Mucosa of descending colon (tissue), 3 donors: Measurements from ENCODE around the gene LURAP1L. TPM values are rescaled to one million over a fixed set of nuclear protein-coding genes. Genes with fewer than 3 reads are reported as not detected.

Experiments
- ATAC-seq: fragments of 200-7000 bp; cut with Tn5 transposase; one replicate; pipeline ENCODE4 v1.9.1; 2020; ENCODE audit warnings: mild to moderate bottlenecking, moderate library complexity
- DNase-seq, 3 donors: peaks; one replicate each; pipeline ENCODE4 v3.0.0-alpha.2; 2020
- H3K36me3 ChIP-seq: fragments of 200-600 bp; one replicate; pipeline ENCODE4 v1.8.0; 2021; ENCODE audit warnings: low read depth, mild to moderate bottlenecking
- H3K4me1 ChIP-seq: fragments of 200-600 bp; one replicate; pipeline ENCODE4 v1.8.0; 2021; ENCODE audit warnings: low read depth, mild to moderate bottlenecking
- H3K4me3 ChIP-seq: fragments of 200-600 bp; one replicate; pipeline ENCODE4 v1.8.0; 2021; ENCODE audit warnings: mild to moderate bottlenecking
- H3K9me3 ChIP-seq: fragments of 200-600 bp; one replicate; pipeline ENCODE4 v1.8.0; 2021; ENCODE audit warnings: mild to moderate bottlenecking
- CTCF ChIP-seq: fragments of 200-600 bp; IDR thresholded peaks from one replicate; pipeline ENCODE4 v1.8.0; 2022; ENCODE audit warnings: antibody characterized with exemption, mild to moderate bottlenecking
- intact Hi-C, 2 donors: fragments of 100-400 bp; cut with DNase I in 1 of 2; cut with micrococcal nuclease in 1 of 2; formaldehyde crosslinking; loops; one replicate each; pipeline versions ENCODE4 v1.11.0 to v1.11.1; 2022; cut with DNase I, micrococcal nuclease
- total RNA-seq, 3 donors: library from RNA; stranded (reverse); fragmentation: NEBNext Ultra II Directional in 2 of 3; extraction: Animal tissue kit (Norgen Biotek cat#: 25700) in 2 of 3; gene quantifications; one replicate each; pipeline versions ENCODE4 v1.2.1 to v1.2.4, GENCODE V29; 2021 to 2023
- donor health status: DM: no; HTN: no; CAD: no; lungs with moderate emphysema.
- donor health status: DM: no; HTN: no; CAD: no.
- donor health status: DM: no; HTN: yes; CAD: no.

Gene LURAP1L
- total RNA-seq, 3 donors from 2014 or later, result 22.3 to 31.8 (median 31.0) TPM

- ATAC-seq (no peak), DNase-seq (no peak)
- intact Hi-C loops, result no loop called here
Observed at GRCh38 chr9:12833701-12834100, 58.9 kb downstream of the LURAP1L start.

GRCh38 chr9:12838546-12838945 lies 63.7 kb downstream of the LURAP1L start:
- no peak for ATAC-seq
- intact Hi-C loops, result no loop called here
- DNase-seq, result no peak
- Histone ChIP-seq H3K36me3 (no peaks in the 10 kb centered on the region), H3K4me1 (no peaks in the 10 kb centered on the region), H3K4me3 (no peak overlapping the region), H3K9me3 (no peaks in the 10 kb centered on the region)
- no peak for TF ChIP-seq CTCF

More at GRCh38 chr9:12833701-12834100, 58.9 kb downstream of the LURAP1L start:
- TF ChIP-seq CTCF, result no peak
- H3K36me3 ChIP-seq, result no peaks in the 10 kb centered on the region
- no peak overlapping the region for H3K4me3 ChIP-seq
- H3K9me3 ChIP-seq, result no peaks in the 10 kb centered on the region
- H3K4me1 ChIP-seq, result no peaks in the 10 kb centered on the region

GRCh38 chr9:12843735-12844134 lies 68.9 kb downstream of the LURAP1L start:
- no peak for TF ChIP-seq CTCF
- DNase-seq (no peak), ATAC-seq (no peak)
- Histone ChIP-seq H3K36me3 (no peaks in the 10 kb centered on the region), H3K4me3 (no peak overlapping the region), H3K9me3 (no peaks in the 10 kb centered on the region), H3K4me1 (no peaks in the 10 kb centered on the region)
- intact Hi-C loops, result no loop called here

- Histone ChIP-seq H3K4me3 (no peak overlapping the region), H3K4me1 (no peaks in the 10 kb centered on the region), H3K36me3 (no peaks in the 10 kb centered on the region), H3K9me3 (no peaks in the 10 kb centered on the region)
- intact Hi-C loops, result no loop called here
- DNase-seq, result no peak
- TF ChIP-seq CTCF, result no peak
- no peak for ATAC-seq
Observed at GRCh38 chr9:12846035-12846434, 71.2 kb downstream of the LURAP1L start.

- Histone ChIP-seq H3K4me3 (no peak overlapping the region), H3K9me3 (no peaks in the 10 kb centered on the region), H3K36me3 (no peaks in the 10 kb centered on the region), H3K4me1 (peaks cover 7% of the 10 kb centered on the region)
- DNase-seq (no peak), ATAC-seq (no peak)
- TF ChIP-seq CTCF, result no peak
- intact Hi-C loops, result no loop called here
Observed at GRCh38 chr9:12847561-12847960, 72.7 kb downstream of the LURAP1L start.

- intact Hi-C loops, result no loop called here
- H3K4me1 ChIP-seq, result peaks cover 7% of the 10 kb centered on the region
- H3K9me3 ChIP-seq, result no peaks in the 10 kb centered on the region
- ATAC-seq (peak; percentile 50), DNase-seq (no peak)
- H3K4me3 ChIP-seq, result no peak overlapping the region
- no peaks in the 10 kb centered on the region for H3K36me3 ChIP-seq
- TF ChIP-seq CTCF, result no peak
Observed at GRCh38 chr9:12849486-12850003, 74.7 kb downstream of the LURAP1L start.
